Prostate gland (tissue), 2 donors: ENCODE data around the gene CELF1.

ENCODE experiments used
- CTCF ChIP-seq, 4 experiments: fragments of 200-600 bp in 2 of 4; fragments of 450-650 bp in 2 of 4; sonication (generic) in 2 of 4; IDR thresholded peaks; 1 replicate in 3 of 4; 2 replicates in 1 of 4; pipeline ENCODE4 v1.5.1; 2016 to 2019; ENCODE audit warnings: antibody characterized with exemption in 4 of 4, mild to moderate bottlenecking in 2 of 4, moderate library complexity in 2 of 4
- POLR2A ChIP-seq: fragments of 450-650 bp; IDR thresholded peaks from one replicate; pipeline ENCODE4 v1.6.1; 2016; ENCODE audit warnings: antibody characterized with exemption, mild to moderate bottlenecking
- POLR2AphosphoS5 ChIP-seq: sonication (generic); formaldehyde crosslinking; IDR thresholded peaks from one replicate; pipeline ENCODE4 v1.6.1; 2017; ENCODE audit warnings: antibody characterized with exemption

DNA sequence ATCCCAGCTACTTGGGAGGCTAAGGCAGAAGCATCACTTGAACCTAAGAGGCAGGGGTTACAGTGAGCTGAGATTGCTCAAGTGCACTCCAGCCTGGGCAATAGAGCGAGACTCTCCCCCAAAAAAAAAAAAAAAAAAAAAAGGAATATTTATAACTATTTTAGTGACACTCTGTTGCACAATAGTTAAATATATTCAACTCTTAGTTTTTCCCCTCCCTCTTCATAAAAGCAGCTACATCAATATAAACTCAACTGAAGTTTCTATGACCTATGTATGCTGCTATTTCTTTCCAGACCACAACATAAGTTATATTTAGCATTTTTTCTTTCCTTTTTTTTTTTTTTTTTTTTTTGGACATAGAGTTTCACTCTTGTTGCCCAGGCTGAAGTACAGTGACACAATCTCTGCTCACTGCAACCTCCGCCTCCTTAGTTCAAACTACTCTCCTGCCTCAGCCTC lies 19.2 kb downstream of the CELF1 start:
- TF ChIP-seq CTCF (IDR thresholded peaks at IDR 0.05): no peak
- TF ChIP-seq POLR2A: no peak
- no peak for TF ChIP-seq POLR2AphosphoS5
